Measurements from ENCODE around the gene FANCI. TPM values are rescaled to one million over a fixed set of nuclear protein-coding genes. Genes with fewer than 3 reads are reported as not detected.

Gene FANCI
- total RNA-seq, 1 donor from 2014 or later, result 28.6 TPM

- TF ChIP-seq CTCF (IDR thresholded peaks at IDR 0.05; ENCODE audit: unreplicated experiment), result no peak
- H3K27me3 Mint-ChIP-seq (ENCODE audit: unreplicated experiment), result peaks cover 9% of the 10 kb centered on the region
- H3K9me3 Mint-ChIP-seq (ENCODE audit: unreplicated experiment), result no peaks in the 10 kb centered on the region
- no peak overlapping the region for H3K4me3 Mint-ChIP-seq (ENCODE audit: unreplicated experiment)
- DNase-seq (ENCODE audit: low spot score), result no peak
- no peaks in the 10 kb centered on the region for H3K4me1 Mint-ChIP-seq (ENCODE audit: unreplicated experiment)
- no peak overlapping the region for H3K27ac Mint-ChIP-seq (ENCODE audit: unreplicated experiment)
- no peaks in the 10 kb centered on the region for H3K36me3 Mint-ChIP-seq (ENCODE audit: low read depth, unreplicated experiment)
Observed at GRCh38 chr15:89346516-89347231, 102.9 kb downstream of the FANCI start.

GRCh38 chr15:89349206-89349558 lies 105.4 kb downstream of the FANCI start:
- no peak for TF ChIP-seq CTCF (IDR thresholded peaks at IDR 0.05; ENCODE audit: unreplicated experiment)
- no peak overlapping the region for H3K27ac Mint-ChIP-seq (ENCODE audit: unreplicated experiment)
- H3K9me3 Mint-ChIP-seq (ENCODE audit: unreplicated experiment), result no peaks in the 10 kb centered on the region
- no peaks in the 10 kb centered on the region for H3K4me1 Mint-ChIP-seq (ENCODE audit: unreplicated experiment)
- no peak for DNase-seq (ENCODE audit: low spot score)
- no peaks in the 10 kb centered on the region for H3K36me3 Mint-ChIP-seq (ENCODE audit: low read depth, unreplicated experiment)
- no peak overlapping the region for H3K4me3 Mint-ChIP-seq (ENCODE audit: unreplicated experiment)
- H3K27me3 Mint-ChIP-seq (ENCODE audit: unreplicated experiment), result peaks cover 8% of the 10 kb centered on the region

GRCh38 chr15:89352476-89352875 lies 108.7 kb downstream of the FANCI start:
- H3K27ac Mint-ChIP-seq (ENCODE audit: unreplicated experiment), result no peak overlapping the region
- no peaks in the 10 kb centered on the region for H3K4me1 Mint-ChIP-seq (ENCODE audit: unreplicated experiment)
- H3K4me3 Mint-ChIP-seq (ENCODE audit: unreplicated experiment), result no peak overlapping the region
- TF ChIP-seq CTCF (IDR thresholded peaks at IDR 0.05; ENCODE audit: unreplicated experiment), result no peak
- DNase-seq (ENCODE audit: low spot score), result no peak
- no peaks in the 10 kb centered on the region for H3K9me3 Mint-ChIP-seq (ENCODE audit: unreplicated experiment)
- peaks cover 12% of the 10 kb centered on the region for H3K27me3 Mint-ChIP-seq (ENCODE audit: unreplicated experiment)
- H3K36me3 Mint-ChIP-seq (ENCODE audit: low read depth, unreplicated experiment), result no peaks in the 10 kb centered on the region

- H3K4me3 Mint-ChIP-seq (ENCODE audit: unreplicated experiment), result no peak overlapping the region
- DNase-seq (ENCODE audit: low spot score), result no peak
- no peaks in the 10 kb centered on the region for H3K9me3 Mint-ChIP-seq (ENCODE audit: unreplicated experiment)
- no peaks in the 10 kb centered on the region for H3K36me3 Mint-ChIP-seq (ENCODE audit: low read depth, unreplicated experiment)
- peaks cover 11% of the 10 kb centered on the region for H3K27me3 Mint-ChIP-seq (ENCODE audit: unreplicated experiment)
- H3K27ac Mint-ChIP-seq (ENCODE audit: unreplicated experiment), result no peak overlapping the region
- H3K4me1 Mint-ChIP-seq (ENCODE audit: unreplicated experiment), result no peaks in the 10 kb centered on the region
- TF ChIP-seq CTCF (IDR thresholded peaks at IDR 0.05; ENCODE audit: unreplicated experiment), result no peak
Observed at GRCh38 chr15:89353991-89354390, 110.2 kb downstream of the FANCI start.

GRCh38 chr15:89356634-89357298 lies 113.0 kb downstream of the FANCI start:
- H3K4me1 Mint-ChIP-seq (ENCODE audit: unreplicated experiment), result peaks cover 4% of the 10 kb centered on the region
- no peaks in the 10 kb centered on the region for H3K9me3 Mint-ChIP-seq (ENCODE audit: unreplicated experiment)
- TF ChIP-seq CTCF (IDR thresholded peaks at IDR 0.05; ENCODE audit: unreplicated experiment), result peak; percentile 34
- H3K36me3 Mint-ChIP-seq (ENCODE audit: low read depth, unreplicated experiment), result no peaks in the 10 kb centered on the region
- peaks cover 21% of the 10 kb centered on the region for H3K27me3 Mint-ChIP-seq (ENCODE audit: unreplicated experiment)
- H3K27ac Mint-ChIP-seq (ENCODE audit: unreplicated experiment), result no peak overlapping the region
- H3K4me3 Mint-ChIP-seq (ENCODE audit: unreplicated experiment), result no peak overlapping the region
- no peak for DNase-seq (ENCODE audit: low spot score)
